GM21723 (cell line): Measurements from ENCODE around the gene SEZ6L.

Source experiments
- ATAC-seq: cut with Tn5 transposase; IDR thresholded peaks from one replicate; pipeline ENCODE4 v1.9.1; 2021; ENCODE audit warnings: mild to moderate bottlenecking, moderate library complexity; ENCODE audit not compliant: unreplicated experiment

SEZ6L gene

GRCh38 chr22:26239581-26239980 is 70.3 kb downstream of the SEZ6L start:
- no peak for ATAC-seq

- no peak for ATAC-seq
Measured at GRCh38 chr22:26241361-26241760, 72.1 kb downstream of the SEZ6L start.

GRCh38 chr22:26245001-26245400 is 75.7 kb downstream of the SEZ6L start:
- no peak for ATAC-seq

GRCh38 chr22:26246552-26246951 is 77.3 kb downstream of the SEZ6L start:
- ATAC-seq = no peak

- no peak for ATAC-seq
Measured at GRCh38 chr22:26251869-26252268, 82.6 kb downstream of the SEZ6L start.

- no peak for ATAC-seq
Measured at GRCh38 chr22:26259510-26259909, 90.2 kb downstream of the SEZ6L start.

- no peak for ATAC-seq
Measured at GRCh38 chr22:26264162-26264561, 94.9 kb downstream of the SEZ6L start.

- ATAC-seq = no peak
Measured at GRCh38 chr22:26265281-26265680, 96.0 kb downstream of the SEZ6L start.

- ATAC-seq = no peak
Measured at GRCh38 chr22:26265909-26266308, 96.6 kb downstream of the SEZ6L start.

GRCh38 chr22:26267856-26268255 is 98.6 kb downstream of the SEZ6L start:
- no peak for ATAC-seq

- ATAC-seq = no peak
Measured at GRCh38 chr22:26269572-26269971, 100.3 kb downstream of the SEZ6L start.

- no peak for ATAC-seq
Measured at GRCh38 chr22:26271427-26271826, 102.2 kb downstream of the SEZ6L start.

- no peak for ATAC-seq
Measured at GRCh38 chr22:26273011-26273675, 103.9 kb downstream of the SEZ6L start.

GRCh38 chr22:26276529-26277160 is 107.4 kb downstream of the SEZ6L start:
- ATAC-seq = no peak

- no peak for ATAC-seq
Measured at GRCh38 chr22:26281941-26282340, 112.7 kb downstream of the SEZ6L start.

- no peak for ATAC-seq
Measured at GRCh38 chr22:26283330-26283729, 114.1 kb downstream of the SEZ6L start.

GRCh38 chr22:26285632-26286031 is 116.4 kb downstream of the SEZ6L start:
- no peak for ATAC-seq

GRCh38 chr22:26286091-26286820 is 117.0 kb downstream of the SEZ6L start:
- no peak for ATAC-seq

GRCh38 chr22:26287382-26288225 is 118.3 kb downstream of the SEZ6L start:
- no peak for ATAC-seq

GRCh38 chr22:26289611-26290101 is 120.4 kb downstream of the SEZ6L start:
- ATAC-seq = no peak
